ENCODE measurements around the gene DSCAML1.

- TF ChIP-seq CTCF (IDR thresholded peaks at IDR 0.05; ENCODE audit: low read length): no peak
- no peak for TF ChIP-seq EZH2 (IDR thresholded peaks at IDR 0.05; ENCODE audit: borderline replicate concordance, low read length)
Observed at GRCh38 chr11:117704395-117705100, 92.5 kb downstream of the DSCAML1 start.

All from OCI-LY1 (cell line).